ENCODE measurements around the gene LMAN1. TPM values are rescaled to one million over a fixed set of nuclear protein-coding genes. Genes with fewer than 3 reads are reported as not detected.

Gene LMAN1
- total and polyA plus RNA-seq, 2 experiments from 2014 or later, result 82.1 to 149 TPM

- no peak overlapping the region for H2AFZ ChIP-seq
- H3K4me1 ChIP-seq (ENCODE audit: insufficient read depth), result no peaks in the 10 kb centered on the region
- no peaks in the 10 kb centered on the region for H3K9me3 ChIP-seq (ENCODE audit: low read depth)
- H4K20me1 ChIP-seq (ENCODE audit: insufficient read depth, poor library complexity, severe bottlenecking), result peaks cover 24% of the 10 kb centered on the region
- H3K36me3 ChIP-seq (replicated peaks; ENCODE audit: insufficient read depth, low read depth), result no peaks in the 10 kb centered on the region
- H3K9me2 ChIP-seq (replicated peaks; ENCODE audit: insufficient read depth), result no peaks in the 10 kb centered on the region
- no peaks in the 10 kb centered on the region for H3K27me3 ChIP-seq
- no peak overlapping the region for H3K27ac ChIP-seq
- TF ChIP-seq EZH2 (IDR thresholded peaks at IDR 0.05; ENCODE audit: borderline replicate concordance) (no peak), CTCF (IDR thresholded peaks at IDR 0.05; ENCODE audit: poor library complexity) (no peak), EZH2phosphoT487 (IDR thresholded peaks at IDR 0.05; ENCODE audit: low read depth, severe bottlenecking, unreplicated experiment) (no peak)
- WGBS (ENCODE audit: low lambda C conversion rate, missing lambda C conversion rate), result 71% methylated on average over 4 of the region's 4 CpGs
- H3K4me3 ChIP-seq, result no peak overlapping the region
- peaks cover 58% of the 10 kb centered on the region for H3K79me2 ChIP-seq
- no peak for DNase-seq (ENCODE audit: low spot score)
- H3K4me2 ChIP-seq, result no peak overlapping the region
Observed at GRCh38 chr18:59353079-59353680, 5.9 kb downstream of the LMAN1 start.

- Histone ChIP-seq H3K4me1 (ENCODE audit: insufficient read depth) (no peaks in the 10 kb centered on the region), H2AFZ (no peak overlapping the region), H3K27ac (no peak overlapping the region), H3K27me3 (no peaks in the 10 kb centered on the region), H3K36me3 (replicated peaks; ENCODE audit: insufficient read depth, low read depth) (no peaks in the 10 kb centered on the region), H3K9me3 (ENCODE audit: low read depth) (no peaks in the 10 kb centered on the region), H3K79me2 (peaks cover 52% of the 10 kb centered on the region), H3K9me2 (replicated peaks; ENCODE audit: insufficient read depth) (no peaks in the 10 kb centered on the region), H3K4me3 (no peak overlapping the region), H4K20me1 (ENCODE audit: insufficient read depth, poor library complexity, severe bottlenecking) (peaks cover 20% of the 10 kb centered on the region), H3K4me2 (no peak overlapping the region)
- TF ChIP-seq CTCF (IDR thresholded peaks at IDR 0.05; ENCODE audit: poor library complexity) (no peak), EZH2phosphoT487 (IDR thresholded peaks at IDR 0.05; ENCODE audit: low read depth, severe bottlenecking, unreplicated experiment) (no peak), EZH2 (IDR thresholded peaks at IDR 0.05; ENCODE audit: borderline replicate concordance) (no peak)
- 92% methylated on average over 3 of the region's 3 CpGs for WGBS (ENCODE audit: low lambda C conversion rate, missing lambda C conversion rate)
- DNase-seq (ENCODE audit: low spot score), result no peak
Observed at GRCh38 chr18:59352250-59352855, 6.7 kb downstream of the LMAN1 start.

GRCh38 chr18:59345556-59345955 lies 13.5 kb downstream of the LMAN1 start:
- TF ChIP-seq CTCF (IDR thresholded peaks at IDR 0.05; ENCODE audit: poor library complexity) (no peak), EZH2 (IDR thresholded peaks at IDR 0.05; ENCODE audit: borderline replicate concordance) (no peak), EZH2phosphoT487 (IDR thresholded peaks at IDR 0.05; ENCODE audit: low read depth, severe bottlenecking, unreplicated experiment) (no peak)
- Histone ChIP-seq H3K4me3 (no peak overlapping the region), H3K79me2 (peaks cover 59% of the 10 kb centered on the region), H4K20me1 (ENCODE audit: insufficient read depth, poor library complexity, severe bottlenecking) (no peaks in the 10 kb centered on the region), H3K4me1 (ENCODE audit: insufficient read depth) (no peaks in the 10 kb centered on the region), H3K9me2 (replicated peaks; ENCODE audit: insufficient read depth) (no peaks in the 10 kb centered on the region), H3K36me3 (replicated peaks; ENCODE audit: insufficient read depth, low read depth) (peaks cover 15% of the 10 kb centered on the region), H3K27ac (no peak overlapping the region), H3K4me2 (no peak overlapping the region), H3K9me3 (ENCODE audit: low read depth) (peaks cover 9% of the 10 kb centered on the region), H3K27me3 (no peaks in the 10 kb centered on the region), H2AFZ (no peak overlapping the region)
- WGBS (ENCODE audit: low lambda C conversion rate, missing lambda C conversion rate), result 93% methylated on average over 4 of the region's 4 CpGs
- DNase-seq (ENCODE audit: low spot score), result no peak

Measured in hepatocyte (in vitro differentiated cells).